ENCODE data around the gene SPATS2. TPM values are rescaled to one million over a fixed set of nuclear protein-coding genes. Genes with fewer than 3 reads are reported as not detected.

Gene SPATS2
- total RNA-seq, 2 experiments from 2014 or later = 11.3 to 18.1 TPM

DNA sequence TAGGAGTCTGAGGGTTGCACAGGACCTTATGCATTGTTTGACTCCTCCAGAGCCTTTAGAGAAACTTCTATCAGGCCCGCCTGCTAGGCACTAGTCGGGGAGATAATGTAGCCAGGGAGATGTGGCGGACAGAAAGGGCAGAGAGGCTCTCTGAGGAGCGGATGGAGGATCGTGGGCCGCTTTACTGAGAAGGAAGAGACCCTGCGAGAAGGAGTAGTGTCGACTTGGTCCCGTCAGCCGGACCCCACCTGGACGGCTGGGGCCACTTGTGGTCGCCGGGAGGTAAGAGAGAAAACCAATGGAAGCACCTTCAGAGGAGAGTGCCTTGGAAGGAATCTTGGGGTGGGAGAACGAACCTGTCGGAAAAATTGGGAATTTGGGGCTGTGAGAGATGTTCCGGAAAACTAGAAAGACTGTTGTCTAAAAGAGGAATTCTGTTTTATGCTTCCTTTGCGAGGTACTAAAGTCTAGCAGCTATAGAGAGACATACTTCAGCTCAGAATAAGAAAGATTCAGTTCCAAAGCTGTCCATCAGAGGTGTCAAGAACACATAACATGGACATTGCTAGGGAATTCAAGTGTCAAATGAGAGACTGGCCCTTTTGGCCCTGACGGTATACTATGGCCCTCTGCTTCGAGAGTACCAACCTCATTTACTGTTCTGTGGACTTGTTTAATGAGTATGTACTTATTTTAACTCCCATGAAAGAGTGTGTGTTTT is 201.3 kb downstream of the SPATS2 start:
- CTCF ChIA-PET = interaction anchor here (0.7 to 1.0 kb wide), 2 partner anchors 13 to 76 kb away, joined by 3 read pairs; no protein-coding TSS in a partner anchor

More for the DNA sequence above, 201.3 kb downstream of the SPATS2 start:
- Mint-ChIP-seq H3K27ac (peak overlapping the region; percentile 96), H3K4me3 (peak overlapping the region; percentile 88), H3K36me3 (peaks cover 7% of the 10 kb centered on the region), H3K27me3 (no peaks in the 10 kb centered on the region), H3K9me3 (ENCODE audit: low read depth) (no peaks in the 10 kb centered on the region), H3K4me1 (peaks cover 50% of the 10 kb centered on the region)
- ATAC-seq = peak; percentile 16
- DNase-seq = no peak

Other genes with a start within 250 kb of the SPATS2 start
- 1,000 to 10,000 TPM; 1,970 to 2,009 TPM for gene TUBA1B, start 236.1 kb upstream of the SPATS2 start, total RNA-seq
- 10 to 100 TPM; 91.0 to 96.5 TPM for gene TUBA1A, start 178.4 kb upstream of the SPATS2 start, total RNA-seq
- gene TUBA1C, start 102.4 kb upstream of the SPATS2 start, total RNA-seq = 100 to 1,000 TPM; 264 to 266 TPM
- under 1 TPM; 0.26 to 0.35 TPM for gene PRPH, start 72.3 kb upstream of the SPATS2 start, total RNA-seq
- gene TROAP, start 44.2 kb upstream of the SPATS2 start, total RNA-seq = 100 to 1,000 TPM in 1 of 2 experiments, 10 to 100 TPM in 1; 89.5 to 107 TPM
- gene C1QL4, start 30.3 kb upstream of the SPATS2 start, total RNA-seq = not detected
- under 1 TPM in 1 of 2 experiments, not detected in 1; 0.05 TPM for gene DNAJC22, start 20.6 kb upstream of the SPATS2 start, total RNA-seq
- 1 to 10 TPM; 1.1 to 1.2 TPM for gene KCNH3, start 171.6 kb downstream of the SPATS2 start, total RNA-seq
- 10 to 100 TPM; 70.1 to 72.1 TPM for gene MCRS1, start 200.7 kb downstream of the SPATS2 start, total RNA-seq
- not detected for gene FAM186B, start 238.2 kb downstream of the SPATS2 start, total RNA-seq

All from activated CD8-positive, alpha-beta memory T cell treated with anti-CD3 and anti-CD28 coated beads, Interleukin-2, amount 10 ng/mL, durations not matched to agents 7 days and 5 days (primary cell).